Measurements from ENCODE around the gene IRGQ.
"Not testable (repeated sequence)": the region's sequence is repeated elsewhere in the genome, so short reads cannot be mapped to it uniquely, and the experiment has no call there.

IRGQ gene

DNA sequence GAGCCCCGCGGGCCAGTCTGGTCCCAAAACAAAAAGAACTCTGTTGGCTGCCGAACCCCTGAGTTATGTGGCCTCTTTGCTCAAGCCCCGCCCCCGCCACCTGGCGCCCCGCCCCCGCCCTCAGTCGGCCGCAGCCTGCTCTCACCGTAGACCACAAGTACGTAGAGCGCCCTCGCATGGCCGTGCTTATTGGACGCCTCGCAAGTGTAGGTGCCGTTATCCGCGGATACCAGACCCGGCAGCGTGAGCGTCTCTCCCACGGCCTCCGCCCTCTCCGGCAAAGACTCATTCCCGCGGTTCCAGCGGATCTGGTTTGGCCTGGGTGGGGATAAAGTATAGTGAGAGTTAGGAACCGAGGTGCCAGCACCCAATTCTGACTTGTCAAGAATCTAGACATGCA lies 29.0 kb upstream of the IRGQ start:
- DNase-seq: no peak

DNA sequence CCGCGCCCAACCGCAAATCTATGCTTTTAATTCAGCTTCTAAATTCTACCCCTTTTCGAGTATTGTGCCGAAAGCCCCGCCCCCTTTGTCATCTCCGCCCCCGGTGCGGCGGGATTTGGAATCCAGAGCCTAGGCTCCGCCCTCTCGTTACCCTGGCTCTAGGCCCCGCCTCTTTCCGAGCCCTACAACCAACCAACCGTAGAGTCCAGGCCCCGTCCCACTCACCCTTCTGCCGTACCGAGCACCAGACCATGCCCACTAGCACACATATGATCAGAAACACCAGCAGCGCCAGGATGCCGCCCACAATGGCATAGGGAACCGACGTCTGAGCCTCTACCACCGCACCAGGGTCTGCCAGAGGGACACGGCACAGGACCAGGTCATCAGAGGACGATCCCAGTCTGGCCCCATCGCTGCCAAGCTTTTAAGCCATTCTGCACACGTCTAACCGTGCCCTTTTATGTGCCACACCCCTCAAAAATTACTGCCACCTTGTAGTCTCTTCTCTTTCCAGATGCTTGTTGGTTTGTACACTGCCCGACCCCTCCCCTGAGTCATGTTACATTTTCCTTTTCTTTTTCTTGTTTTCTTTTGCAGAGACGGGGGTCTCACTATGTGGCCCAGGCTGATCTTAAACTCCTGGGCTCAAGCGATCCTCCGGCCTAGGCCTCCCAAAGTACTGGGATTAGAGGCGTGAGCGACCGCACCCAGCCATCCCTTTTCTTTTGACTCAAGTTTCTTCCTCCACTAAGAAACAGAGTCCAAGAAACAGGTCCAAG lies 28.1 kb upstream of the IRGQ start:
- DNase-seq: no peak

DNA sequence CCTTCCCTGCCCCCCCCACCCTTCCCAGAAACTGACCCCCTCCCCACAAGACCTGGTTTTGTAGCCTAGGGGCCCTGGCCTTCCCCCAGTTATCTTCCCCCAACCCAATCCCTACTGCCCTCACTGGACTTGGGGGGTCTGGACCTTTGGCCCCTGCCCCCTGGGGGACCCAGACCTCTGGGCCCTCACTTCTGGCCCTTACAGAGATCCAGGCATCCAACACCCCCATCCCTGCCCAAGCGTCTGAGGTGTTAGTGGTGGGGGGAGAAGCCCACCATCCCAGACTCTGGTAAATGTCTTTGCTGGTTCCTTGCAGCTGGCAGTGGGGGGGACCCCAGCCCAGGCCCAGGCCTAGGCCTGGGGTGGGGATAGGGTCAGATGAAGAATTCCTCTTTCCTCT lies 27.0 kb upstream of the IRGQ start:
- DNase-seq: no peak

DNA sequence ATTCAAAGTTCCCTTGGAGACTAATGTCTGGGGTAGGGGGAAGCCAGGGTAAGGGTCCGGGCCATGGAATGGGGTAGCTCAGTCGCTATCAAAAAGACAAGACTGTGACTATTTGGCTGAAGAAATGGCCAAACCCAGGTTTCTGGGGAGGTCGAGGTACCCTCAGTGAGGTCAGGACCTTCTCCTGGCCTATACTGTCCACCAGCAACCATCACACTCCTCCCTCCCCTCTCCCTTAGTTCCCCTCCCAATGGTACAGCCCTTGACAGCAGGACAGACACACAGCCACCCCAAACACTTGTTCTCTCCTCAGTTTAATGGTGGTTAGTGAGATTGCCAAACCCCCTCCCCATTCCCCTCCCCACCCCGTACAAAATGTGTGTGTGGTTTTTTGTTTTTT lies 26.1 kb upstream of the IRGQ start:
- DNase-seq: no peak

DNA sequence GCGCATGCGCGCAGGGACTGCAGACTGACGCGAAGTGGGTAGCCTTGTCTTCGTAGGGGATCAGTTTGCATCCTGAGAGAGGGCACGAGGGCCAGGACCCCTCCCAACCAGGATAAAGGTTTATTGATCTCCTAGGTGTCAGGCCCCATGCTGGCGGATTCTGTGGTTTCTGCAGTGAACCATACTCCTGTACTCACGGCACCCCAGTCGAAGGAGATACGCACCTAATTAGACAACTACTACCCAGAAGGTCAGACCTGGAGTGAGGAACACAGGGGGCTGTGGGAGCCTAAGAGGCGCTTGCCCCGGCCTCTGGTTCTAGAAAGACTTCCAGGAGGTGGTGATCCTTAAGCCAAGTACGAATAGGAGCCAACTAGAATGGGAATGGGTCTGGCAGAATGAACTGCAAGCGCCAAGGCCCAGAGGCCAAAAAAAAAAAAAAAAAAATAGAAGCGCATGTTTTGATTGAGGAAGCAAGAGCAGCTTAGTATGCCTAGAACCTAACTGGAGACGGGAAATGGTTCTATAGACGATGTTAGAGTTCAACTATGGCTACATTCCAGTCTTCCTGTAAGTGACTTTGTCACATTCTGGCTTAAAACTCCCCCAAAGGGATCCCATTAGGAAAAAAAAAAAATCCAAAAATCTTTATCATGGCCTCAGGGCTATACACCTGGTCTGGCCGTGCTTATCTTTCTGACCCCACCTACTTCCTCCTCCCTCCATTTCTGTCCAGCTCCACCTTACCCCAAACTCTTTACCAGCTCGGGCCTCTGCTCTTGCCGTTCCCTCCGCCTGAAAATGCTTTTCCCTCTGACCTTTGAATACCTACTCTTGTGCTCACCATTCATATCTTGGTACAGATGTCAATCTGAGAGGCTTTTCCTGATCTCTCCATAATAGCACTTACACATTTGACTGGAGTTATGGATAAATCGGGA lies 24.4 kb upstream of the IRGQ start:
- no peak for DNase-seq

DNA sequence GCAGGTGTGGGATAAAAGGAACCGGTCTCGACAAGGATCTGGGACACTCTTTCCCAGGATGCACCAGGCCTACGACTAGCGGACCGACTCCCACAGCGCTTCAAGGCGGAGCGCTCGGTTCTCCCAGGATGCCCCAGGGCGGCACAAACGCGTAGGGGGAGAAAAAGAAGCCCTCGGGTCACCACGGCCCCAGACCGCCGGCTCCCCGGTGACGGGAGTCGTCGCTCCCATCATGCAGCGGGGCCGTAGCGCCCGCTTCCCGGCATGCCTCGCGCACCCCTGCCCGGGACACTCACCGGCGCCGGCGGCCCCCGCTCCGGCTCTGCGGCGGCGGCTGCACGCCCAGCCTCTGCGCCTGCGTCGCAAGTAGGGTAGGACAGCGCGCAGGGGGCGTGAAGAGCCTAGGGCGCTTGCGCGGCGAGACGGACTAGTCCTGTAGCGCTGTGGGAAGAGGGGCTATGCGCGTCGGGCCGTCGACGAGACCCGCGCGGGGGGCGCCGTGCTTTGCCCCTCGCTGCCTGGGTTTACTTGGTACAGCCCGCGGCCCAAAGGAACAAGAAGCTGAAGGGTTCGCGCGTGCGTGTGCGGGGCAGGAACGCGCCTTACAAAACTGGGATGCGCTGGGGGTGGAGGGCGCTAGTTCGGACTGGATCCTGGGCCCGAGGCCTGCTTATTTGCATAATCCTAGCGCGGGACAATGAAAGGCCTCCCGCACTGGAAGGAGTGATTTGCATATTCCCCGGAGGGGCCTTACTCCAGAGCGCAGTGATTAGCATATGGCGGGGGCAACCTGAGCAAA lies 23.5 kb upstream of the IRGQ start, which contains the start of gene ZNF428:
Gene ZNF428 (minus strand): TSS at position 368 of the 799 bp plus-strand sequence. CDS start 5,325 bp downstream, outside the sequence.
- DNase-seq: peak; percentile 87

GRCh38 chr19:43618921-43619261 lies 23.0 kb upstream of the IRGQ start:
- no peak for DNase-seq

DNA sequence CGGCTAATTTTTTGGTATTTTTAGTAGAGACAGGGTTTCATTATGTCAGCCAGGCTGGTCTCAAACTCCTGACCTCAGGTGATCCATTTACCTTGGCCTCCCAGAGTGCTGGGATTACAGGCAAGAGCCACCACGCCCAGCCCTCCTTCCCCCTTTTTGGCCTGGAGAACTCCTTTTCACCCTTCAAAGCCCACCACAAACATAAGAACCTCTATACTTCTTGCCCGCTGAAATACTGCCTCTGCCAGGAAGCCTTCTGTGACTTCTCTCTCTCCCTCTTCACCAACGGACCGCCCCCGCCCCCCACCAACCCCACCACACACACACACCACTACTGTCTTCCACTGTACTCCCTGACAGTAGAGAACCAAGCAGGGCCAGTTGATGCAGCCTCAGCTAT lies 21.0 kb upstream of the IRGQ start:
- DNase-seq: no peak

DNA sequence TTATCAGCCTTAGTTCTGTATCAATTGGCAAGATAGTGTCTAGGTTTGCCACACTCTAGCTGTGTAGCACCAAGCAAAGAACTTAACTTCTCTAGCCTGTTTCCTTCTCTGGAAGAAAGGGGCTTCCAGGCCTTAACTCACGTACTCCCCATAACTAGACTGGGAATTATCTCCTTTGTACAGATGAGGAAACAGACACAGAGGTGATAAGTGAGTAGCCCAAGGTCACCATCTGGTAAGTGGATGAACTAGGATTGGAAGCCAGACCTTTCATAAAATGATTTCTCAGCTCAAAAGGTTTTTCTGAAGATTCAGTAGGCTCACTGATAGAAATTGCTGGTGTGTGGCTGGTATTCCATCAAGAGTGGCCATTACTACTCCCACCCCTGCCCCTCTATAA lies 20.4 kb upstream of the IRGQ start:
- no peak for DNase-seq

GRCh38 chr19:43612374-43612773 lies 16.4 kb upstream of the IRGQ start:
- DNase-seq: no peak

- no peak for DNase-seq
Measured at GRCh38 chr19:43611788-43612187, 15.9 kb upstream of the IRGQ start, which contains the start of gene SRRM5. TSS of gene SRRM5 (plus strand) at chr19:43612088. CDS start at chr19:43612122, 34 bp downstream.

GRCh38 chr19:43610493-43610892 lies 14.6 kb upstream of the IRGQ start:
- no peak for DNase-seq

GRCh38 chr19:43609872-43610271 lies 13.9 kb upstream of the IRGQ start:
- no peak for DNase-seq

DNA sequence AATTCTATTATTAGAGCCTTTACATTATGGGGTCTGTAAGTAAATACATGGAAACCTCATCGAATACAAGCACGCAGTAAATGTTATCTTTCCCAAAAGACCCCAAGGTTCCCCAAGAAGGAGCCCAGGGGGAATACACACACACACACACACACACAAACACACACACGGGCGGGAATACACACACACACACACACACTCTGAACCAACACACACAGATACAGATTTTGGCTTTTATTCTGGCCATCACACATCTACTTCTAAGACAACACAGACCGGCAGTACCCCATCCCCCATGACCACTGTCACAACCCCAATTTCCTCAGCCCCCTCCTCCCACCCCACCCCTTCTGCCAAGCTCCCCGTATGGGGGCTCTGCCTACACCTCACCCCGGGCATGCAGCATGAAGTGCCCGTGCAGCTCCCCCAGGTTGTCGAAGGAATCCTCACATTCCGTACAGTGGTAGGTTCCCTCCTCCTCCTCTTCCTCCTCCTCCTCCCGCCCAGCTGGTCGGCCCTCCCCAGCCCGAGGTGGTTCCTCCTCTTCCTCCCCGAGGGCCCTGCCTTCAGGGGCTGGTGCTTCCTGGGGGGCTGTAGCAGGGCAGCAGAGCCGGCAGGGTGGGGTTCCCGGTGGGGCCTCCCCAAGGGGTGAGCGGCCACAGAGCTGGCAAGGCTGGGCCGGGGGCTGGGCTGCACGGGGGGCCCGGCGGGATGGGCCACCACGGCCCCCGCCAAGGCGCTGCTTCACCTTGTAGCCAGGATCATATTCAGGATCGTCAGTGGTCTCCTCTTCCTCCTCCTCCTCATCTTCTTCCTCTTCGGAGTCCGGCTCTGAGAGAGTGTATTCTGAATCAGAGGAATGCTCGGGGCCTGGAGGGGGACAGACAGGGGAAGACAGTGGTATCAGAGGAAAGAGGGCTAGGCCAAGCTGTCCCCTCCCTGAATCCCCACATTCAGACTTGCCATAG lies 11.6 kb upstream of the IRGQ start:
- no peak for DNase-seq

DNA sequence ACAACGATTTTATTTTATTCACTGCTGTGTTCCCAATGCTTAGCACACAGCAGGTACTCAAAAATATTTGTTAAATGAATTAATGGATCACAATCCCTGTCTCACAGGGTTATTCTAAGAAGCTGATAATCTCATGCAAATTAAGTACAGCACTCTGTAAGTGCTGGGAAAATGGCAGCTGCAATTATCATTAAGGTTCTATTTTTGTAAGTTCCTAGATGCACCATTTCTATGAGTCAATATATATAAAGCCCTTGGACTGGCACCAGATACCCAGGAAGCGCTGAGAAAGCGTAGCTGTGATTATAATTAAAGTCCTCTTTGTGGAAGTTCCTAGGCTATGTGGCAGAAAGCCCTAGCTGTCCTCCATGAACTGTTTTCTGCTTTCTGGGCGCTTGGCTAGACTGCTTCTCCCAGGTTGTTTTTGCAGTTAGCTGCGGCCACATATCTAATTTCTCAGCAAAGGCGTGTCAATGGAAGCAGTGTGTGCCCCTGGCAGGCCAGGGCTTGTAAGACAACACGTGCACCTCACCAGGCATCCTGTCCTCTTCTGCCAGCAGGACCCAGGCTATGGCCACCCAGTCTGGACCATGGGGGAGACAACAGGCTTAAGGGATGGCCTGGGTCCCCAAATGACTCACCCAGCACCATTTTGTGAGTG lies 10.8 kb upstream of the IRGQ start:
- DNase-seq: no peak

DNA sequence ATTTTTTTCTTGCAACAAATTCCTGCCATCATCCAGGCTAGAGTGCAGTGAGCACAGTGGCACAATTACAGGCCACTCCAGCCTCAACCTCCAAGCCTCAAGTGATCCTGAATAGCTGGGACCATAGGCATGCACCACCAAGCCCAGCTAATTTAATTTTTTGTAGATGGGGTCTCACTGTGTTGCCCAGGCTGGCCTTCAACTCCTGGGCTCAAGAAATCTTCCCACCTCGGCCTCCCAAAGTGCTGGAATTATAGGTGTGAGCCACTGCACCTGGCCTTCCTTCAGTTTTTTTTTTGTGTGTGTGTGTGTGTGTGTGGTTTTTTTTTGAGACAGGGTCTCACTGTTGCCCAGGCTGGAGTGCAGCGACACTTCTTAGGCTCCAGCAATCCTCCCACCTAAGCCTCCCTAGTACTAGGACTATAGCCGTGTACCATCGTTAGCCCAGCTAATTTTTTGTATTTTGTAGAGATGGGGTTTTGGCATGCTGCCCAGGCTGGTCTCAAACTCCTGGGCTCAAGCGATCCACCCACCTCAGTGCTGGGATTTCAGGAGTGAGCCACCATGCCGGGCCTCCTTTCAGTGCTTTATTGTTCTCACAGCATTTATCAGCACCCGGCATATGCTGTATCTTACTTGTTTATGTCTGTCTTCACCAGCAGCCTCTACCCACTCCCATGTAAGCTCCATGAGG lies 10.1 kb upstream of the IRGQ start:
- DNase-seq: no peak

DNA sequence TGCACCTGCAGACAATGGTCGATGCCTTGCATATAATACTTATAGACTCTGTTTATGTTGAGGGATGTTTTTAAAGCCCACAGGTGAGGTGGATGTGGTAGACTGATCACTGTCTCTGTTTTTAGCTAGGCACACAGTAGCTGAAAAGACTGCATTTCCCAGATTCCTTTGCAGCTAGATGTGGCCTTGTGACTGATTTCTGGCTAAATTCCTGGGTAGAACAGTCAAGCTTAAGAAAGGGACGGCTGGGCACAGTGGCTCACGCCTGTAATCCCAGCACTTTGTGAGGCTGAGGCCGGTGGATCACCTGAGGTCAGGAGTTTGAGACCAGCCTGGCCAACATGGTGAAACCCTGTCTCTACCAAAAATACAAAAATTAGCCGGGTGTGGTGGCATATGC lies 4.4 kb upstream of the IRGQ start:
- DNase-seq: not testable (repeated sequence)

DNA sequence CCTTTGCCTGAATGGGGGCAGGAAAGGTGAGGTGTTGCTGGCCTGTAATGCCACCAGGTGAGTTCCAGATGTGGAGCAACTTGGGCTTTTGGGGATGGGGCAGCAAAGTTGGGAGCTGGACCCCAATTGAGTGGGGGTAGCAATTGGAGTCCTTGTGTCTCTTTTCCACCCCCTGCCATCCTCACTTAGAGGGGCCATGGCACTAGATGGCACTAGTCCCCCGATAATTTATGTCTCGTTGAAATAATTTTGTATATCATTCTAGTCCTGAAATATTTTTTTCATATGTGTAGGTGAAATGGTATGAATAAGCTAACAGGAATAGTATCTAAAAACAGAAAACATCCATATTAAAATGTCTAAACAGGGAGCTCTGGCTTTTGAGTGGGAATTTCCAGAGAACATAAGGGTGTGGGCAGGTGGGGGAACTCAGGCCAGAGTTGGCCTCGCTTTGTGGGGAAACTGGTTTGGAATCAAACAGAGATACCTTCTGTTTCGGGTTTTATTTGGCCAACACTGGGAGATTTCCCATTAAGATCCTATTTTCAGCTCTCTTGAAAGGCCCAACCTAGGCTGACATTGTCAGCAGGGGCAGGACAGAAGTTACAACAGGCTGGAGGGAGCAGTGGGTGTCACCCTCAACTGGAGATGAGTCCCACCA lies 3.8 kb upstream of the IRGQ start:
- no peak for DNase-seq

DNA sequence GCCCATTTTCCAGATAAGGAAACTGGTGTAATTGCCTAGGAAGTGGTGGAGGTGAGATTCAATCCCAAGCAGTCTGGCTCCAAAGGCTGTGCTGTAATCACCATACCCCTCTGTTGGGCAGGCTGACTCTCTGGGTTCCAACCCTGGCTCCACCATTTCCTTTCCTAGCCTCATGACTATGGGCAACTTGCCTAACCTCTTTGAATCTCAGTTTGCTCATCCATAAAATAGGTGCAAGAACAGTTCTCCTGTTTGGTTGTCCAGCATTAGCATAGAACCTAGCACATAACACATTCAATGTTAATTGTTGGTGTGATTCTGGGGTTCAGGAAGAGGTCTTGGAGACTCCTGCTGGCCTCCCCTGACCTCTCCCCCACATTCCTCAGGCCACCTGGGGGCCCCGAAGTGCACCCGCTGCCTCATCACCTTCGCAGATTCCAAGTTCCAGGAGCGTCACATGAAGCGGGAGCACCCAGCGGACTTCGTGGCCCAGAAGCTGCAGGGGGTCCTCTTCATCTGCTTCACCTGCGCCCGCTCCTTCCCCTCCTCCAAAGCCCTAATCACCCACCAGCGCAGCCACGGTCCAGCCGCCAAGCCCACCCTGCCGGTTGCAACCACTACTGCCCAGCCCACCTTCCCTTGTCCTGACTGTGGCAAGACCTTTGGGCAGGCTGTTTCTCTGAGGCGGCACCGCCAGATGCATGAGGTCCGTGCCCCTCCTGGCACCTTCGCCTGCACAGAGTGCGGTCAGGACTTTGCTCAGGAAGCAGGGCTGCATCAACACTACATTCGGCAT lies 2.7 kb upstream of the IRGQ start:
- DNase-seq: no peak

All from EL (cell line).